Endothelial cell of umbilical vein (primary cell): ENCODE results near the gene CNDP1. TPM values are rescaled to one million over a fixed set of nuclear protein-coding genes. Genes with fewer than 3 reads are reported as not detected.

Source experiments
- BruUV-seq: library from RNA; stranded (reverse); fragments of 400-500 nt; replicated peaks from 2 replicates; lab custom pipeline; 2021; lab: Mats Ljungman, UMichigan
- CTCF ChIA-PET: fragments of 300-600, 350-600 bp; sonication (Branson Sonifier 250); formaldehyde crosslinking; loops from one replicate; lab custom pipeline; 2021; ENCODE audit warnings: antibody characterized with exemption, inconsistent platforms; lab: Charles Lee
- POLR2A ChIA-PET: fragments of 300-600, 350-600 bp; sonication (Branson Sonifier 250); formaldehyde crosslinking; loops from one replicate; lab custom pipeline; 2021; ENCODE audit warnings: antibody characterized with exemption, inconsistent platforms; lab: Charles Lee
- DNase-seq: peaks from one replicate; pipeline ENCODE4 v3.0.0-alpha.2; 2011; ENCODE audit warnings: low read depth, low spot score
- FAIRE-seq: peaks from 2 replicates; lab custom pipeline; 2011; peaks lifted over from hg19 to GRCh38; lab: Jason Lieb, UNC
- H2AFZ ChIP-seq: 2 replicates; pipeline ENCODE4 v1.6.0; 2012; ENCODE audit warnings: low read depth, low read length, control low read depth, inconsistent platforms
- H3K27ac ChIP-seq: 2 replicates; pipeline ENCODE4 v1.5.1; 2011; ENCODE audit warnings: low read depth, mild to moderate bottlenecking, control low read depth, low read length, moderate library complexity; ENCODE audit not compliant: insufficient read depth
- H3K27me3 ChIP-seq, 2 experiments: 2 replicates each; pipeline versions ENCODE4 v1.6.0 to v1.6.1; 2011; ENCODE audit warnings: low read length in 2 of 2, mixed read lengths in 1 of 2; ENCODE audit not compliant: control insufficient read depth in 2 of 2, insufficient read depth in 2 of 2
- H3K36me3 ChIP-seq, 2 experiments: 2 replicates in 1 of 2; 3 replicates in 1 of 2; pipeline ENCODE4 v1.5.1; 2011; ENCODE audit warnings: low read length in 2 of 2, mild to moderate bottlenecking in 1 of 2, moderate library complexity in 1 of 2; ENCODE audit not compliant: control insufficient read depth in 2 of 2, insufficient read depth in 2 of 2; ENCODE audit errors: extremely low read depth in 1 of 2
- H3K4me1 ChIP-seq: 3 replicates; pipeline ENCODE4 v1.5.1; 2011; ENCODE audit warnings: mild to moderate bottlenecking, low read length; ENCODE audit not compliant: control insufficient read depth, insufficient read depth; ENCODE audit errors: extremely low read depth
- H3K4me2 ChIP-seq: 2 replicates; pipeline ENCODE4 v1.6.1; 2011; ENCODE audit warnings: low read length, control low read depth, mixed read lengths; ENCODE audit not compliant: insufficient read depth
- H3K4me3 ChIP-seq, 3 experiments: fragments of 200-600 bp in 1 of 3; sonication (generic), shearing (Covaris generic) in 1 of 3; replicated peaks in 1 of 3; 2 replicates each; pipeline ENCODE4 v1.5.1; 2011 to 2016; ENCODE audit warnings: control low read depth in 3 of 3, low read length in 3 of 3, mild to moderate bottlenecking in 2 of 3, inconsistent platforms in 1 of 3, low read depth in 1 of 3, moderate library complexity in 1 of 3; ENCODE audit not compliant: insufficient read depth in 1 of 3
- H3K79me2 ChIP-seq: 2 replicates; pipeline ENCODE4 v1.6.0; 2012; ENCODE audit warnings: low read length, inconsistent platforms; ENCODE audit not compliant: control insufficient read depth, insufficient read depth
- H3K9ac ChIP-seq: replicated peaks from 2 replicates; pipeline ENCODE3; 2011; ENCODE audit warnings: low read length, control low read depth; ENCODE audit not compliant: insufficient read depth; ENCODE audit errors: extremely low read depth
- H3K9me1 ChIP-seq: replicated peaks from 3 replicates; pipeline ENCODE4 v1.6.0; 2011; ENCODE audit warnings: mild to moderate bottlenecking, low read length; ENCODE audit not compliant: control insufficient read depth, insufficient read depth; ENCODE audit errors: extremely low read depth
- H3K9me3 ChIP-seq: replicated peaks from 2 replicates; pipeline ENCODE4 v1.5.1; 2012; ENCODE audit warnings: low read length, inconsistent platforms; ENCODE audit not compliant: control insufficient read depth, insufficient read depth
- H4K20me1 ChIP-seq: replicated peaks from 2 replicates; pipeline ENCODE3; 2011; ENCODE audit warnings: mild to moderate bottlenecking, low read length; ENCODE audit not compliant: control insufficient read depth, insufficient read depth; ENCODE audit errors: extremely low read depth
- CTCF ChIP-seq, 2 donors: IDR thresholded peaks; 1 replicate in 1 of 2; 2 replicates in 1 of 2; pipeline ENCODE4 v1.5.1; 2011; ENCODE audit warnings: low read length in 2 of 2, mild to moderate bottlenecking in 2 of 2, moderate library complexity in 2 of 2, control low read depth in 1 of 2, inconsistent platforms in 1 of 2, low read depth in 1 of 2; ENCODE audit not compliant: insufficient read depth in 1 of 2; ENCODE audit errors: extremely low read depth in 1 of 2
- EZH2 ChIP-seq: IDR thresholded peaks from 2 replicates; pipeline ENCODE4 v1.6.1; 2012; ENCODE audit warnings: borderline replicate concordance, low read depth, mild to moderate bottlenecking, moderate library complexity, low read length, inconsistent platforms; ENCODE audit not compliant: severe bottlenecking
- FOS ChIP-seq: IDR thresholded peaks from 2 replicates; pipeline ENCODE4 v1.6.1; 2011; ENCODE audit warnings: mild to moderate bottlenecking, low read length, moderate library complexity, borderline replicate concordance; ENCODE audit not compliant: insufficient read depth
- GATA2 ChIP-seq: IDR thresholded peaks from 2 replicates; pipeline ENCODE4 v1.7.0; 2011; ENCODE audit warnings: low read depth, mild to moderate bottlenecking, moderate library complexity, mixed read lengths, low read length; ENCODE audit not compliant: insufficient read length, insufficient read depth
- JUN ChIP-seq: IDR thresholded peaks from 2 replicates; pipeline ENCODE4 v1.6.1; 2011; ENCODE audit warnings: borderline replicate concordance, low read depth; ENCODE audit not compliant: insufficient read length, insufficient read depth
- MAX ChIP-seq: IDR thresholded peaks from 2 replicates; pipeline ENCODE4 v1.6.1; 2011; ENCODE audit not compliant: insufficient read depth, insufficient read length
- MYC ChIP-seq: IDR thresholded peaks from one replicate; pipeline ENCODE4 v1.6.1; 2011; ENCODE audit warnings: mild to moderate bottlenecking, low read depth, low read length
- POLR2A ChIP-seq: IDR thresholded peaks from 2 replicates; pipeline ENCODE4 v1.6.1; 2012; ENCODE audit warnings: low read depth, mild to moderate bottlenecking, control low read depth, low read length
- POLR2AphosphoS5 ChIP-seq: IDR thresholded peaks from 2 replicates; pipeline ENCODE4 v1.6.1; 2012; ENCODE audit warnings: low read depth, mild to moderate bottlenecking, control low read depth, low read length, moderate library complexity; ENCODE audit not compliant: insufficient read depth
- dilution Hi-C: fragments of 300-500 bp; cut with MboI; formaldehyde crosslinking; loops from one replicate; pipeline ENCODE4 v1.15.0; 2019; ENCODE audit warnings: low sequenced_read_pairs; ENCODE audit not compliant: extremely low pct_ligation_motif_present
- intact Hi-C: fragments of 100-400 bp; cut with micrococcal nuclease; formaldehyde crosslinking; loops from one replicate; pipeline ENCODE4 v1.10.0; 2022
- polyA plus RNA-seq, 4 experiments: library from polyadenylated mRNA; depleted of rRNA in 3 of 4; stranded (reverse) in 3 of 4; unstranded in 1 of 4; fragments of >200 nt; gene quantifications; 2 replicates each; pipeline versions ENCODE4 v1.2.1 to v1.2.3, GENCODE V29; 2011 to 2012; ENCODE audit warnings: missing spikeins in 1 of 4
- total RNA-seq: library from RNA; stranded (reverse); gene quantifications from 2 replicates; pipeline ENCODE4 v1.2.3, GENCODE V29; 2021

The CNDP1 gene
- total and polyA plus RNA-seq, 2 donors (not counting 3 experiments of a cell fraction or from before 2014, with no cell fraction given), result not detected

GRCh38 chr18:74631623-74632350, 97.5 kb downstream of the CNDP1 start:
- peak overlapping the region; percentile 35 for H3K27ac ChIP-seq

More at GRCh38 chr18:74631623-74632350, 97.5 kb downstream of the CNDP1 start:
- Histone ChIP-seq H3K4me3 (no peak overlapping the region), H2AFZ (peak overlapping the region; percentile 46), H3K4me1 (peaks cover 14% of the 10 kb centered on the region), H3K36me3 (peaks cover 0 to 6% of the 10 kb centered on the region in 2 experiments), H3K4me2 (peak overlapping the region; percentile 83), H3K9ac (no peak overlapping the region), H3K79me2 (peaks cover 7% of the 10 kb centered on the region), H3K27me3 (no peaks in the 10 kb centered on the region), H4K20me1 (no peaks in the 10 kb centered on the region), H3K9me3 (no peaks in the 10 kb centered on the region), H3K9me1 (peaks cover 3% of the 10 kb centered on the region)
- TF ChIP-seq JUN (no peak), POLR2A (no peak), GATA2 (no peak), MYC (no peak), FOS (no peak), POLR2AphosphoS5 (no peak), CTCF (IDR thresholded peaks at IDR 0.05; ENCODE audit: extremely low read depth in 1 of 2, insufficient read depth in 1 of 2, low read depth in 1 of 2, low read length in 2 of 2) (no peak), MAX (no peak), EZH2 (no peak)
- BruUV-seq, result TSS peak; percentile 6
- intact Hi-C loops, result no loop called here
- DNase-seq (peak; percentile 61), FAIRE-seq (peak; percentile 79)
- ChIA-PET POLR2A (no interaction called here), CTCF (interaction anchor here (0.8 to 1.0 kb wide), 2 partner anchors 9 to 541 kb away, joined by 3 to 5 read pairs; no protein-coding TSS in a partner anchor)
- dilution Hi-C loops, result no loop called here
